ENCODE results near the gene C1QTNF12. TPM values are rescaled to one million over a fixed set of nuclear protein-coding genes. Genes with fewer than 3 reads are reported as not detected.

Gene C1QTNF12
- total and polyA plus RNA-seq, 2 experiments from 2014 or later, result 3.8 to 6.6 TPM

DNA sequence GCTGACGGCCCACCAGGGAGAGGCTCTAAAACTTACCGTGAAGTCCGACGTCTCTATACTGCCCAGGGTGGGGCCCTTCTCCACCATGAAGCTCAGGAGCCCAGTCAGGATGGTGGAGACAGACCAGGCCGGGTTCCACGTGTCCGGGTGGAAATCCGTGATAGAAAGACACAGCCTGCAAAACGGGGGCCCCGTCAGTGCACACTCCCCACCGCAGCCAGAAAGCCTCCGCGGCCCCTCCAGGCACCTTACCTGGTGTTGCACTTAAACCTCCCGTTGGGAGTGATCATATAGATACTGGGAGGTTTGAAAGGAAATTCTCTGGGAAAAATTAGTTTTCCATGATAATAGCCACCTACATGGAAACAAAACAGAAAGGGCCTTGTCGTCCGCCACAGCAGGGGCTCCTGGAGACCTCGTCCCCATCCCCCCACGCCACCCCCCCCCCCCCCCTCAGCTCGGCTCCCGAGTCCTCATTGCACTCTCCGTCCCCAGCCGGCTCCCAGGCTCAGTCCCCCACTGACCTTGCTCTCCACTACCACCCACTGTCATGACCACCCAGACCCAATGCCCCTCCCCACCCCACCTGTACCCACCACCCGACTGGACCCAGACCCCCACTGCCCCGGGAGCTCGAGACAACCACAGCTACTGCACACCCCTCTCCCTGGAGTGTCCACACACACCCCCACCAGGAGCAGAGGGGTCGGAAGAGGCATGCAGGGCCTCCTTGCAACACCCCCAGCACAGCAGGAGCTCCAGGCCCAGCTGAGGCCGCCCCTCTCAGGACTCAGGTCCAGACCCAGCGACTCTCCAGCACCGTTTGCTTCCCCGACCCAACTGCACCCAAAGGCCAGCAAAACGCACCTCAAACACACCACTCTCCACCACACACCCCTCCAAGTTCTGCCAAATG lies 10.7 kb upstream of the C1QTNF12 start:
- Histone ChIP-seq H3K4me2 (no peak overlapping the region), H3K27ac (no peak overlapping the region), H3K4me3 (no peak overlapping the region), H3K79me2 (peaks cover 2% of the 10 kb centered on the region), H3K36me3 (replicated peaks; ENCODE audit: insufficient read depth, low read depth) (no peaks in the 10 kb centered on the region), H3K4me1 (ENCODE audit: insufficient read depth) (no peaks in the 10 kb centered on the region), H3K9me2 (replicated peaks; ENCODE audit: insufficient read depth) (no peaks in the 10 kb centered on the region), H4K20me1 (ENCODE audit: insufficient read depth, poor library complexity, severe bottlenecking) (no peaks in the 10 kb centered on the region), H3K27me3 (no peaks in the 10 kb centered on the region), H2AFZ (no peak overlapping the region), H3K9me3 (ENCODE audit: low read depth) (no peaks in the 10 kb centered on the region)
- TF ChIP-seq, protein P1, sequence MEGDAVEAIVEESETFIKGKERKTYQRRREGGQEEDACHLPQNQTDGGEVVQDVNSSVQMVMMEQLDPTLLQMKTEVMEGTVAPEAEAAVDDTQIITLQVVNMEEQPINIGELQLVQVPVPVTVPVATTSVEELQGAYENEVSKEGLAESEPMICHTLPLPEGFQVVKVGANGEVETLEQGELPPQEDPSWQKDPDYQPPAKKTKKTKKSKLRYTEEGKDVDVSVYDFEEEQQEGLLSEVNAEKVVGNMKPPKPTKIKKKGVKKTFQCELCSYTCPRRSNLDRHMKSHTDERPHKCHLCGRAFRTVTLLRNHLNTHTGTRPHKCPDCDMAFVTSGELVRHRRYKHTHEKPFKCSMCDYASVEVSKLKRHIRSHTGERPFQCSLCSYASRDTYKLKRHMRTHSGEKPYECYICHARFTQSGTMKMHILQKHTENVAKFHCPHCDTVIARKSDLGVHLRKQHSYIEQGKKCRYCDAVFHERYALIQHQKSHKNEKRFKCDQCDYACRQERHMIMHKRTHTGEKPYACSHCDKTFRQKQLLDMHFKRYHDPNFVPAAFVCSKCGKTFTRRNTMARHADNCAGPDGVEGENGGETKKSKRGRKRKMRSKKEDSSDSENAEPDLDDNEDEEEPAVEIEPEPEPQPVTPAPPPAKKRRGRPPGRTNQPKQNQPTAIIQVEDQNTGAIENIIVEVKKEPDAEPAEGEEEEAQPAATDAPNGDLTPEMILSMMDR (IDR thresholded peaks at IDR 0.05; ENCODE audit: poor library complexity), result no peak
- TF ChIP-seq EZH2 (IDR thresholded peaks at IDR 0.05; ENCODE audit: borderline replicate concordance) (no peak), EZH2phosphoT487 (IDR thresholded peaks at IDR 0.05; ENCODE audit: low read depth, severe bottlenecking, unreplicated experiment) (no peak)
- no peak for DNase-seq (ENCODE audit: low spot score)
- whole genome bisulfite sequencing (ENCODE audit: low lambda C conversion rate, missing lambda C conversion rate), result 94% methylated on average over 27 of the region's 31 CpGs

DNA sequence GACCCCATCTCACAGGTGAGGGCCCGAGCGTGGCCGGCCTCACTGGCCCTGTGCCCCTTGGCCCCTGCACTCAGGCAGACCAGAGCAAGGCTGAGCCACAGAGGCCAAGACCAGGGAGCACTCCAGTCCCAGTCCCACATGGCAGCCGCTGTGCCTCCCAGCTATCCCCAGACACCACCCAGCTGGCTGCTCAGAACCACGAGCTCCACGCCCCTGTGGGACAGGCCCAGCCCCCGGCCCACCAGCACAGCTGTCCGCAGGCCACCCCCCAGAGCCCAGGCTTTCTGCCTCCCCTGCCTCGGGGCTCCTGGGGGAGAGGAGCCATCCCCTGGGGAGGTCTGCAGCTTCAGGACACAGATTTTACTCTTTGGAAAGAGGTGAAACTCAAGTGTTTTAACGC lies 9.1 kb upstream of the C1QTNF12 start:
- no peaks in the 10 kb centered on the region for H3K9me3 ChIP-seq (ENCODE audit: low read depth)
- no peak overlapping the region for H3K4me2 ChIP-seq
- H3K36me3 ChIP-seq (replicated peaks; ENCODE audit: insufficient read depth, low read depth), result no peaks in the 10 kb centered on the region
- H3K9me2 ChIP-seq (replicated peaks; ENCODE audit: insufficient read depth), result no peaks in the 10 kb centered on the region
- H2AFZ ChIP-seq, result no peak overlapping the region
- WGBS (ENCODE audit: low lambda C conversion rate, missing lambda C conversion rate), result 98% methylated on average over 8 of the region's 10 CpGs
- no peaks in the 10 kb centered on the region for H4K20me1 ChIP-seq (ENCODE audit: insufficient read depth, poor library complexity, severe bottlenecking)
- H3K27me3 ChIP-seq, result no peaks in the 10 kb centered on the region
- DNase-seq (ENCODE audit: low spot score), result no peak
- peaks cover 2% of the 10 kb centered on the region for H3K79me2 ChIP-seq
- no peak overlapping the region for H3K27ac ChIP-seq
- H3K4me3 ChIP-seq, result no peak overlapping the region
- no peak for TF ChIP-seq EZH2 (IDR thresholded peaks at IDR 0.05; ENCODE audit: borderline replicate concordance)
- no peaks in the 10 kb centered on the region for H3K4me1 ChIP-seq (ENCODE audit: insufficient read depth)

DNA sequence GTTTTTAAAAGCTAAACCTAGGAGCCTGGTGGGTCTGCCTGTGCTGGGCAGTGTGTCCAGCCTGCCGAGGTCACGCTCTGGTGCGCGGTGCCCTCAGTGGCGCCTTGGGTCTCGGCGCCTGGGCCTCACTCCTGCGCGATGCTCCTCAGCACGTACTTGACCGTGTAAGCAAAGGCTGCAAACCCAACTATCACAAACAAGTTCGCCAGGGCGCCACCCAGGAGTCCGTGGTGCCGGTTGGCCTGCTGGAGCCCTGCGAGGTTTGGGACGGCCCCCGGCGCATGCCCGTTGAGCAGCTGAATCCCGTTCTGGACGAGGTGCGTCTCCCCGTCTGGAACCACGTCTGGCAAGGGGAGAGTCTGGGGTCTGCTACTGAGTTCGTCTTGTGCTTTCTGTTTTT lies 8.6 kb upstream of the C1QTNF12 start:
- Histone ChIP-seq H3K9me2 (replicated peaks; ENCODE audit: insufficient read depth) (no peaks in the 10 kb centered on the region), H3K36me3 (replicated peaks; ENCODE audit: insufficient read depth, low read depth) (no peaks in the 10 kb centered on the region), H3K9me3 (ENCODE audit: low read depth) (no peaks in the 10 kb centered on the region), H3K79me2 (peaks cover 2% of the 10 kb centered on the region), H3K27me3 (no peaks in the 10 kb centered on the region), H2AFZ (no peak overlapping the region), H3K4me3 (no peak overlapping the region), H3K4me2 (no peak overlapping the region), H4K20me1 (ENCODE audit: insufficient read depth, poor library complexity, severe bottlenecking) (no peaks in the 10 kb centered on the region), H3K27ac (no peak overlapping the region), H3K4me1 (ENCODE audit: insufficient read depth) (no peaks in the 10 kb centered on the region)
- 96% methylated on average over 26 of the region's 26 CpGs for WGBS (ENCODE audit: low lambda C conversion rate, missing lambda C conversion rate)
- DNase-seq (ENCODE audit: low spot score), result no peak
- TF ChIP-seq EZH2 (IDR thresholded peaks at IDR 0.05; ENCODE audit: borderline replicate concordance), result no peak

DNA sequence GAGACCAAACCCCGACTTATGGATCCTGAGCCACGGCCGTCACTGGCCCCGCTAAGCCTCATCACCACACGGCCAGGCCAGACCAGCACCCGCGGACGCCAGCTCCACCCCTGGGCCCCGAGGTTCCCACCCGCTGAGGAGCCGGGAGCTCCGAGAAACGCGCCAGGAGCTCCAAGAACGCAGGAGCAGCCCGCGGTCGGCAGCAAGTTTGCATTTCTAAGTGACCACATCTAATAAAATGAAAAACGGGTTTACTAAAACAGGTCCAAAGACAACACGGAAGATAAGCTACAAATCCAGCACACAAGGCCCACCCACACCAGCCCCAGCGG lies 8.1 kb upstream of the C1QTNF12 start:
- Histone ChIP-seq H4K20me1 (ENCODE audit: insufficient read depth, poor library complexity, severe bottlenecking) (no peaks in the 10 kb centered on the region), H3K27me3 (no peaks in the 10 kb centered on the region), H3K27ac (no peak overlapping the region), H2AFZ (no peak overlapping the region), H3K9me3 (ENCODE audit: low read depth) (no peaks in the 10 kb centered on the region), H3K79me2 (peaks cover 2% of the 10 kb centered on the region), H3K4me3 (no peak overlapping the region), H3K9me2 (replicated peaks; ENCODE audit: insufficient read depth) (no peaks in the 10 kb centered on the region), H3K4me2 (no peak overlapping the region), H3K36me3 (replicated peaks; ENCODE audit: insufficient read depth, low read depth) (no peaks in the 10 kb centered on the region), H3K4me1 (ENCODE audit: insufficient read depth) (no peaks in the 10 kb centered on the region)
- TF ChIP-seq EZH2 (IDR thresholded peaks at IDR 0.05; ENCODE audit: borderline replicate concordance) (no peak), EZH2phosphoT487 (IDR thresholded peaks at IDR 0.05; ENCODE audit: low read depth, severe bottlenecking, unreplicated experiment) (no peak)
- TF ChIP-seq, protein P1 (IDR thresholded peaks at IDR 0.05; ENCODE audit: poor library complexity), result no peak
- 88% methylated on average over 21 of the region's 21 CpGs for WGBS (ENCODE audit: low lambda C conversion rate, missing lambda C conversion rate)
- no peak for DNase-seq (ENCODE audit: low spot score)
